ENCODE measurements around the gene RABGAP1L. TPM values are rescaled to one million over a fixed set of nuclear protein-coding genes. Genes with fewer than 3 reads are reported as not detected.

RABGAP1L gene
- total RNA-seq, 2 experiments from 2014 or later: 98.1 to 158 TPM

- TF ChIP-seq EZH2phosphoT487 (IDR thresholded peaks at IDR 0.05; ENCODE audit: borderline replicate concordance, low read depth, low read length): no peak
- Histone ChIP-seq H3K27ac (ENCODE audit: low read depth, low read length, poor library complexity, severe bottlenecking) (no peak overlapping the region), H3K4me2 (ENCODE audit: low read length) (no peak overlapping the region), H3K4me3 (ENCODE audit: low read depth, low read length, poor library complexity, severe bottlenecking) (no peak overlapping the region), H3K79me2 (ENCODE audit: insufficient read depth, low read depth, low read length) (peaks cover 50% of the 10 kb centered on the region), H3K4me1 (ENCODE audit: insufficient read depth, low read length, poor library complexity, severe bottlenecking) (peaks cover 59% of the 10 kb centered on the region), H3K9me2 (ENCODE audit: insufficient read depth, low read length) (no peaks in the 10 kb centered on the region), H3K36me3 (ENCODE audit: insufficient read depth, low read length) (peaks cover 39% of the 10 kb centered on the region), H2AFZ (ENCODE audit: low read length) (no peak overlapping the region), H3K9me3 (ENCODE audit: low read length) (no peaks in the 10 kb centered on the region), H4K20me1 (ENCODE audit: insufficient read depth, low read length) (no peaks in the 10 kb centered on the region)
- CTCF ChIA-PET (ENCODE audit: unreplicated experiment): no interaction called here
- BruUV-seq (replicated peaks): no TSS peak
- intact Hi-C loops (cut with micrococcal nuclease; ENCODE audit: unreplicated experiment): loop anchor here (5.0 kb wide), 1 partner anchor 63 kb away; no protein-coding TSS in a partner anchor
- no peak for DNase-seq (ENCODE audit: low spot score)
- POLR2A ChIA-PET: interaction anchor here (0.7 to 2.5 kb wide), 4 partner anchors 22 to 151 kb away, joined by 3 to 7 read pairs (median 5); no protein-coding TSS in a partner anchor
These were observed 781.4 kb downstream of the RABGAP1L start for GRCh38 chr1:174940646-174941175.

GRCh38 chr1:174942547-174943255 lies 783.4 kb downstream of the RABGAP1L start:
- no peaks in the 10 kb centered on the region for H3K9me3 ChIP-seq (ENCODE audit: low read length)
- no peak overlapping the region for H2AFZ ChIP-seq (ENCODE audit: low read length)
- peak; percentile 84 for DNase-seq (ENCODE audit: low spot score)
- peaks cover 59% of the 10 kb centered on the region for H3K79me2 ChIP-seq (ENCODE audit: insufficient read depth, low read depth, low read length)
- H3K9me2 ChIP-seq (ENCODE audit: insufficient read depth, low read length): no peaks in the 10 kb centered on the region
- H3K27ac ChIP-seq (ENCODE audit: low read depth, low read length, poor library complexity, severe bottlenecking): peak overlapping the region; percentile 74
- H3K4me2 ChIP-seq (ENCODE audit: low read length): peak overlapping the region; percentile 71
- TF ChIP-seq EZH2phosphoT487 (IDR thresholded peaks at IDR 0.05; ENCODE audit: borderline replicate concordance, low read depth, low read length) (no peak), CTCF (conservative IDR thresholded peaks at IDR 0.05; ENCODE audit: low read length) (no peak)
- ChIA-PET CTCF (ENCODE audit: unreplicated experiment) (interaction anchor here (1.0 kb wide), 1 partner anchor 11 kb away, joined by 4 read pairs; no protein-coding TSS in a partner anchor), POLR2A (interaction anchor here (0.5 to 4.4 kb wide), 19 partner anchors 10 to 1122 kb away, joined by 3 to 34 read pairs (median 4); partner anchors contain the start of gene MRPS14)
- H4K20me1 ChIP-seq (ENCODE audit: insufficient read depth, low read length): no peaks in the 10 kb centered on the region
- no TSS peak for BruUV-seq (replicated peaks)
- intact Hi-C loops (cut with micrococcal nuclease; ENCODE audit: unreplicated experiment): loop anchor here (5.0 kb wide), 1 partner anchor 65 kb away; no protein-coding TSS in a partner anchor
- H3K4me1 ChIP-seq (ENCODE audit: insufficient read depth, low read length, poor library complexity, severe bottlenecking): peaks cover 63% of the 10 kb centered on the region
- H3K4me3 ChIP-seq (ENCODE audit: low read depth, low read length, poor library complexity, severe bottlenecking): peak overlapping the region; percentile 45
- peaks cover 32% of the 10 kb centered on the region for H3K36me3 ChIP-seq (ENCODE audit: insufficient read depth, low read length)

- no peak overlapping the region for H2AFZ ChIP-seq (ENCODE audit: low read length)
- ChIA-PET POLR2A (interaction anchor here (0.5 to 4.4 kb wide), 5 partner anchors 8 to 73 kb away, joined by 3 to 34 read pairs (median 3); no protein-coding TSS in a partner anchor), CTCF (ENCODE audit: unreplicated experiment) (no interaction called here)
- peaks cover 50% of the 10 kb centered on the region for H3K79me2 ChIP-seq (ENCODE audit: insufficient read depth, low read depth, low read length)
- H3K36me3 ChIP-seq (ENCODE audit: insufficient read depth, low read length): peaks cover 17% of the 10 kb centered on the region
- no peaks in the 10 kb centered on the region for H4K20me1 ChIP-seq (ENCODE audit: insufficient read depth, low read length)
- H3K27ac ChIP-seq (ENCODE audit: low read depth, low read length, poor library complexity, severe bottlenecking): no peak overlapping the region
- no peak overlapping the region for H3K4me2 ChIP-seq (ENCODE audit: low read length)
- H3K9me2 ChIP-seq (ENCODE audit: insufficient read depth, low read length): no peaks in the 10 kb centered on the region
- intact Hi-C loops (cut with micrococcal nuclease; ENCODE audit: unreplicated experiment): no loop called here
- no peak for TF ChIP-seq CTCF (conservative IDR thresholded peaks at IDR 0.05; ENCODE audit: low read length)
- TF ChIP-seq EZH2phosphoT487 (IDR thresholded peaks at IDR 0.05; ENCODE audit: borderline replicate concordance, low read depth, low read length): no peak
- no peak overlapping the region for H3K4me3 ChIP-seq (ENCODE audit: low read depth, low read length, poor library complexity, severe bottlenecking)
- peaks cover 72% of the 10 kb centered on the region for H3K4me1 ChIP-seq (ENCODE audit: insufficient read depth, low read length, poor library complexity, severe bottlenecking)
- H3K9me3 ChIP-seq (ENCODE audit: low read length): no peaks in the 10 kb centered on the region
- DNase-seq (ENCODE audit: low spot score): no peak
- no TSS peak for BruUV-seq (replicated peaks)
These were observed 786.7 kb downstream of the RABGAP1L start for GRCh38 chr1:174946031-174946430.

All from OCI-LY7 (cell line).